Suprapubic skin (tissue), 4 donors: ENCODE results near the gene THAP11. TPM values are rescaled to one million over a fixed set of nuclear protein-coding genes. Genes with fewer than 3 reads are reported as not detected.

Experiments
- DNase-seq, 2 donors: peaks; one replicate each; pipeline ENCODE4 v3.0.0-alpha.2; 2019; ENCODE audit warnings: low spot score in 2 of 2
- H3K27ac ChIP-seq: fragments of 200-600 bp; sonication (generic); one replicate; pipeline ENCODE4 v1.5.1; 2019
- H3K27me3 ChIP-seq: fragments of 200-600 bp; sonication (generic); one replicate; pipeline ENCODE4 v1.5.1; 2019
- H3K36me3 ChIP-seq: fragments of 200-600 bp; sonication (generic); one replicate; pipeline ENCODE4 v1.5.1; 2019
- H3K4me1 ChIP-seq: fragments of 200-600 bp; sonication (generic); one replicate; pipeline ENCODE4 v1.5.1; 2019
- H3K4me3 ChIP-seq: fragments of 200-600 bp; sonication (generic); one replicate; pipeline ENCODE4 v1.5.1; 2019; ENCODE audit warnings: mild to moderate bottlenecking
- H3K9me3 ChIP-seq: fragments of 200-600 bp; sonication (generic); one replicate; pipeline ENCODE4 v1.5.1; 2019
- CTCF ChIP-seq, 2 donors: fragments of 200-600 bp in 1 of 2; fragments of 450-650 bp in 1 of 2; sonication (generic) in 1 of 2; IDR thresholded peaks; one replicate each; pipeline ENCODE4 v1.5.1; 2016 to 2019; ENCODE audit warnings: antibody characterized with exemption in 2 of 2, mild to moderate bottlenecking in 1 of 2, moderate library complexity in 1 of 2
- EP300 ChIP-seq: sonication (generic); formaldehyde crosslinking; IDR thresholded peaks from one replicate; pipeline ENCODE4 v1.6.1; 2017; ENCODE audit warnings: antibody characterized with exemption
- POLR2A ChIP-seq, 2 donors: fragments of 450-650 bp; IDR thresholded peaks; one replicate each; pipeline ENCODE4 v1.6.1; 2017; ENCODE audit warnings: antibody characterized with exemption in 2 of 2, mild to moderate bottlenecking in 2 of 2, moderate library complexity in 2 of 2
- POLR2AphosphoS5 ChIP-seq, 3 donors: sonication (generic); formaldehyde crosslinking; IDR thresholded peaks; one replicate each; pipeline ENCODE4 v1.6.1; 2017; ENCODE audit warnings: antibody characterized with exemption in 3 of 3
- WGBS: methylation state at CpG from one replicate; pipeline ENCODE4 v1.1.5; 2018; 5-methylcytosine and 5-hydroxymethylcytosine counted together
- total RNA-seq, 4 donors: library from RNA; depleted of rRNA; stranded (reverse); fragments of >200 nt; gene quantifications; one replicate each; pipeline ENCODE4 v1.1.0, GENCODE V29; 2016

THAP11 gene
- total RNA-seq, 4 donors from 2014 or later: 45.7 to 92.0 (median 76.4) TPM

- no peak overlapping the region for H3K4me3 ChIP-seq
- H3K4me1 ChIP-seq: no peaks in the 10 kb centered on the region
- TF ChIP-seq POLR2A (IDR thresholded peaks at IDR 0.05) (no peak), CTCF (IDR thresholded peaks at IDR 0.05) (no peak), POLR2AphosphoS5 (IDR thresholded peaks at IDR 0.05) (no peak), EP300 (no peak)
- WGBS: 87% methylated on average over 8 of the region's 8 CpGs
- no peaks in the 10 kb centered on the region for H3K27me3 ChIP-seq
- no peak overlapping the region for H3K27ac ChIP-seq
- H3K9me3 ChIP-seq: no peaks in the 10 kb centered on the region
- H3K36me3 ChIP-seq: peaks cover 37% of the 10 kb centered on the region
- no peak for DNase-seq
Measured at GRCh38 chr16:67825119-67825518, 17.0 kb upstream of the THAP11 start.

DNA sequence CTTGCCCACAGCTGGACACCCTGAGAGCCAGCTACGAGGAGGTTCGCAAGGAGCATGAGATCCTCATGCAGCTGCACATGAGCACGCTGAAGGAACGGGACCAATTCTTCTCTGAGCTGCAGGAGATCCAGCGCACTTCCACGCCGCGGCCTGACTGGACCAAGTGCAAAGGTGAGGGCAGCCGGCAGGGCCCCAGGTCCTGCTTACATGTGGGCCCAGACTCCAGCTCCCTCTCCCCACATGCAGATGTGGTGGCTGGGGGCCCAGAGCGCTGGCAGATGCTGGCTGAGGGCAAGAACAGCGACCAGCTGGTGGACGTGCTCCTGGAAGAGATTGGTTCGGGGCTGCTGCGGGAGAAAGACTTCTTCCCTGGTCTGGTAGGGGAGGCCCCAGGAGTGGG is 16.2 kb upstream of the THAP11 start:
- Histone ChIP-seq H3K4me1 (no peaks in the 10 kb centered on the region), H3K4me3 (no peak overlapping the region), H3K36me3 (peaks cover 44% of the 10 kb centered on the region), H3K9me3 (no peaks in the 10 kb centered on the region), H3K27ac (no peak overlapping the region), H3K27me3 (no peaks in the 10 kb centered on the region)
- DNase-seq: no peak
- no peak for TF ChIP-seq POLR2AphosphoS5 (IDR thresholded peaks at IDR 0.05)
- TF ChIP-seq POLR2A (IDR thresholded peaks at IDR 0.05): no peak
- TF ChIP-seq CTCF (IDR thresholded peaks at IDR 0.05): no peak
- TF ChIP-seq EP300: no peak
- whole genome bisulfite sequencing: no CpG with 5 or more reads among the region's 14 CpGs

GRCh38 chr16:67828651-67829050 is 13.5 kb upstream of the THAP11 start:
- H3K9me3 ChIP-seq: no peaks in the 10 kb centered on the region
- H3K4me1 ChIP-seq: peaks cover 17% of the 10 kb centered on the region
- peaks cover 55% of the 10 kb centered on the region for H3K36me3 ChIP-seq
- no peak overlapping the region for H3K4me3 ChIP-seq
- TF ChIP-seq POLR2AphosphoS5 (IDR thresholded peaks at IDR 0.05): no peak
- TF ChIP-seq CTCF (IDR thresholded peaks at IDR 0.05): no peak
- no peak for TF ChIP-seq POLR2A (IDR thresholded peaks at IDR 0.05)
- no peak for TF ChIP-seq EP300
- WGBS: 94% methylated on average over 2 of the region's 4 CpGs
- DNase-seq: no peak
- no peak overlapping the region for H3K27ac ChIP-seq
- H3K27me3 ChIP-seq: no peaks in the 10 kb centered on the region

GRCh38 chr16:67833030-67833414 is 9.1 kb upstream of the THAP11 start:
- 0% methylated on average over 1 of the region's 3 CpGs for WGBS
- Histone ChIP-seq H3K27me3 (no peaks in the 10 kb centered on the region), H3K27ac (peak overlapping the region; percentile 68), H3K9me3 (no peaks in the 10 kb centered on the region), H3K4me3 (peak overlapping the region; percentile 76), H3K4me1 (peaks cover 24% of the 10 kb centered on the region), H3K36me3 (peaks cover 39% of the 10 kb centered on the region)
- TF ChIP-seq CTCF (IDR thresholded peaks at IDR 0.05) (no peak), POLR2AphosphoS5 (IDR thresholded peaks at IDR 0.05) (no peak), EP300 (no peak), POLR2A (IDR thresholded peaks at IDR 0.05) (no peak)
- no peak for DNase-seq

DNA sequence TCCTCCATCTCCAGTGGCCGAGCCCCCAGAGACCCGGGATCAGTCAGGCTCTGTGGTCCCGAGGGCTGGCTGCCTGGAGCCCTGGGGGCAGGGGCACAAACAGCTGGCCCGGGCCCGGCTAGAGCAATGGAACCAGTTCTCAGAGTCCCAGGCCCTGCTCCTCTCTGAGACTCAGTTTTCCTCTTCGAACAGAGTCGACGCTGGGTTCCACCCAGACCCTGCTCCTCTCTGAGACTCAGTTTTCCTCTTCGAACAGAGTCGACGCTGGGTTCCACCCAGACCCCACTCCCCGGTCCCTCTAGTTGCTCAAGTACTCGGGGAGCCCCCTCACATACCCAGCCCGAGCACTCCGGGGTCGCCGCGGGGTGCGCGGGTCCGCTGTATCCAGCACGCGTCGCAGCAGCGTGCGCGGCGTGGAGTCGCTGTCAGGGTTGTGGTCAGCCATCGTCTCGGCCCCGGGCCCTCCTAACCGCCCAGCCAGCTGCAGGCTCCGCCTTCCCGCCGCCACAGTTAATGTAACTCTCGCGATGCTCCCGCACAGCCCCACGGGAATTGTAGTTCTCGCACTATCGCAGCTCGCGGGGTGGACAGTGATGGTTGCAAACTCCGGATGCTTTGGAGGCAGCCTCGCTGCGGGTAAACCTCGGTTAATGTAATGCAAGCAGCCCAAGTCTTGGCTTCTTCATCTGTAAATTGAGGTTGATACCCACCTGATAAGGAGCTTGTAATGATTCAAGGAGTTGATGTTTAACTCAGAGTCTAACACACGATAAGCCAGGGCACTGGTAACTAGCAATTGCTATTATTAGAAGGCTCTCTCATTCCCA is 8.5 kb upstream of the THAP11 start:
- TF ChIP-seq POLR2AphosphoS5 (IDR thresholded peaks at IDR 0.05) (peak in 1 of 3 donors; percentile 15), EP300 (no peak), POLR2A (IDR thresholded peaks at IDR 0.05) (peak in 1 of 2 donors; percentile 54), CTCF (IDR thresholded peaks at IDR 0.05) (no peak)
- Histone ChIP-seq H3K27me3 (no peaks in the 10 kb centered on the region), H3K36me3 (peaks cover 33% of the 10 kb centered on the region), H3K4me1 (peaks cover 24% of the 10 kb centered on the region), H3K9me3 (no peaks in the 10 kb centered on the region), H3K27ac (peak overlapping the region; percentile 68), H3K4me3 (peak overlapping the region; percentile 76)
- 0% methylated on average over 13 of the region's 49 CpGs for WGBS
- DNase-seq: peak; percentile 95 to 97
